Smooth muscle cell of bladder (primary cell): ENCODE results near the gene AMZ2. TPM values are rescaled to one million over a fixed set of nuclear protein-coding genes. Genes with fewer than 3 reads are reported as not detected.

ENCODE experiments used
- total RNA-seq: library from RNA; depleted of rRNA; stranded (reverse); fragments of >200 nt; gene quantifications from 2 replicates; pipeline ENCODE4 v1.2.3, GENCODE V29; 2014

The AMZ2 gene, protein sequence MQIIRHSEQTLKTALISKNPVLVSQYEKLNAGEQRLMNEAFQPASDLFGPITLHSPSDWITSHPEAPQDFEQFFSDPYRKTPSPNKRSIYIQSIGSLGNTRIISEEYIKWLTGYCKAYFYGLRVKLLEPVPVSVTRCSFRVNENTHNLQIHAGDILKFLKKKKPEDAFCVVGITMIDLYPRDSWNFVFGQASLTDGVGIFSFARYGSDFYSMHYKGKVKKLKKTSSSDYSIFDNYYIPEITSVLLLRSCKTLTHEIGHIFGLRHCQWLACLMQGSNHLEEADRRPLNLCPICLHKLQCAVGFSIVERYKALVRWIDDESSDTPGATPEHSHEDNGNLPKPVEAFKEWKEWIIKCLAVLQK
- 91.7 and 97.2 TPM in 2 replicates for total RNA-seq

DNA sequence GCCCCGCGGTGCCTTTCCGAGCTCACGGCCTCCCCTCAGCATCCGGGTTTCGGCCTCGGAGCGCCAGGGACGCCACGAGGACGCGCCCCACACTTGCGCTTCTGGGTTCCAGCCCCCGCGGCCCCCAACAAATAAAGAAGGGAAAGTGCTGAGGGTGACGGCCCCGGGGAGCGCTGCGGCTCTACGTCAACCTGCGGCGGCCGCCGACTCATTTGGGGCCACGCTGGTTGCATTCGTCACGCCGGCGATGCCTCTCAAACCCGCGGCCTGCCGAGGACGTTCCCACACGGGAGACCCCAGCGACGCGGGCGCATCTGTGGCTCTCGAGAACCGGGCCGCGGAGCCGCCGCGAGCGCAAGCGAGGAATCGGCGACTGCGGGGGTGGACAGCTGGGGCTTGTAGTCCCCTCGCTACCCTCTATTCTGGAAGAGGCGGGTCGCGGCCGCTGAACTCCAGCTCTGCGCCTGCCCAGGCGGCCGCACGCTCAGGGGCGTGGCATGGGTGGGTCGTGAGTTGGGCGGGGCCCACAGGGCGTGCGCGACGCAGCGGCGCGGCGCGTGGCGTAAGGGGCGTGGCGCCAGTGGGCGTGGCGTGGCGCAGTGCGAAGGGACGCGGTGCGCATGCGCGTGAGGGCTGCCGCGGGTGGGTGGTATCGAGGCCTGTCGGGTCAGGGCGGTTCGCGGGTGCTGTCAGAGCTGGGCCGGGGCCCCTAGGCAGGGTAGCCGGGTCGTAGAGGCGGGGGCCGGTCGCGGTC is at the start of gene AMZ2:
Gene AMZ2 (plus strand): TSS at position 599 of the 754 bp plus-strand sequence. CDS start 2,145 bp downstream, outside the sequence.

DNA sequence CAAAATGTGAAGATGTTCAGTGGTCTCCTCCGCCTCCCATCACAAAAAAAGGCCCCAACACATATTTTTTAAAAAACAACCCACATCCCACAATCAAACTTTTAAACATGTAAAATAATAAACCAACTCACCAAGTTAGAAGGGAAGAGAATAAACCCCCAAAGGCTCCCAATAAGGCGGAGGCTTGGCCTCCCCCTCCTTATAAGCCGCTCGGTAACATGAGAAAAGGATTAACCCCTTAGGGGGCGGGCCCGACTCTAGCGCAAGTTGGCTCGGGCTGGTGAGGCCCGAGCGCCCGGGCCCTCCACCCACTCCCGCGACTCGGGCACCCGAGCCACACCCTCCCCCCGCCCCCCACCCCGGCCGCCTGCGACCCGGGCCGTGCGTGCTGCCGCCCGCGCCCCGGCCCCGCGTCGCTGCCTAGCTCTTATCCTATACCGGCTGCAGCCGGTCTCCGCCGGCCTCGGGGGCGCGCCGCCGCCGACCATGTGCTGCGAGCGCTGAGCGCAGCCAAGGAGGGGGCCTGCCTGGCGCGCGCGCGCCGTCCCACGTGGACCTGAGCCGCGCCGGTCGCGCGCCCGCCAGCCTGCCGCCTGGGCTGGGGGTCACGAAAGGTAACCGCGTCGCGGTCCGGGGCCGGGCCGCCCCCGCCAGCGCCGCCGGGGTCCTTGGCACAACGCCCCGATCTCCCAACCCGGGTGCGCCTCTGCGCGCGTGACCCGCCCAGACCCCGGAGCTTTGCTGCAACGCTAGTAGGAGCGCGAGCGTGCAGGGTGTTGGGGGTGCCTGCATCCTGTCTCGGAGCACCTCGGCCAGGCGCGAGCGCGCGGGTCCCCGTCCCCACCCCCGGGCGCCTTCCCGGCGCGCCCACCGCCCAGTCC is 43.4 kb downstream of the AMZ2 start, which contains the start of the genes ARSG and SLC16A6:
Gene ARSG (plus strand): TSS at position 541 of the 881 bp plus-strand sequence. CDS start 15,999 bp downstream, outside the sequence.
Gene SLC16A6 (minus strand): TSS at position 173 of the 881 bp plus-strand sequence. CDS start 12,807 bp downstream, outside the sequence.

Other genes starting within 250 kb of the AMZ2 start
- 31.9 and 37.4 TPM in 2 replicates for gene KPNA2, start 212.3 kb upstream of the AMZ2 start, total RNA-seq
- 0.18 and 1.00 TPM in 2 replicates for gene SLC16A6, start 43.1 kb downstream of the AMZ2 start, total RNA-seq
- 1.6 and 2.6 TPM in 2 replicates for gene ARSG, start 43.5 kb downstream of the AMZ2 start, total RNA-seq
- 327 and 332 TPM in 2 replicates for gene WIPI1, start 209.5 kb downstream of the AMZ2 start, total RNA-seq